IMR-90 (cell line): ENCODE results near the gene RNF175. TPM values are rescaled to one million over a fixed set of nuclear protein-coding genes. Genes with fewer than 3 reads are reported as not detected.

Experiments used
- ATAC-seq: fragments of 200-7000 bp; cut with Tn5 transposase; 2 replicates; pipeline ENCODE4 v1.9.1; 2020; ENCODE audit warnings: low read depth, mild to moderate bottlenecking, moderate library complexity
- BruUV-seq: library from RNA; stranded (reverse); fragments of 400-500 nt; replicated peaks from 2 replicates; lab custom pipeline; 2021; lab: Mats Ljungman, UMichigan
- CTCF ChIA-PET: fragments of 300-600 bp; formaldehyde crosslinking; extraction: SDS; loops from one replicate; lab custom pipeline; 2021; ENCODE audit warnings: antibody characterized with exemption; lab: Yijun Ruan, JAX
- POLR2A ChIA-PET: fragments of 300-600 bp; sonication (Branson Sonifier 250); formaldehyde crosslinking; loops from one replicate; lab custom pipeline; 2022; ENCODE audit warnings: antibody characterized with exemption; ENCODE audit not compliant: unreplicated experiment; lab: Charles Lee
- DNase-seq: peaks from one replicate; pipeline ENCODE4 v3.0.0; 2013
- H2AFZ ChIP-seq: replicated peaks from 2 replicates; pipeline ENCODE3; 2013; ENCODE audit warnings: low read length, mild to moderate bottlenecking; ENCODE audit not compliant: poor library complexity
- H2AK5ac ChIP-seq: 2 replicates; pipeline ENCODE4 v1.6.1; 2013; ENCODE audit warnings: low read depth, low read length, inconsistent platforms
- H2AK9ac ChIP-seq: replicated peaks from 2 replicates; pipeline ENCODE3; 2013; ENCODE audit warnings: mild to moderate bottlenecking, low read depth, low read length, moderate library complexity; ENCODE audit not compliant: poor library complexity
- H2BK120ac ChIP-seq: 2 replicates; pipeline ENCODE4 v1.6.1; 2013; ENCODE audit warnings: low read depth, low read length, inconsistent platforms
- H2BK15ac ChIP-seq: 3 replicates; pipeline ENCODE4 v1.6.1; 2013; ENCODE audit warnings: low read depth, low read length, inconsistent platforms
- H2BK20ac ChIP-seq: 2 replicates; pipeline ENCODE4 v1.6.1; 2013; ENCODE audit warnings: low read depth, mild to moderate bottlenecking, inconsistent platforms, low read length, moderate library complexity
- H2BK5ac ChIP-seq: 2 replicates; pipeline ENCODE4 v1.6.1; 2013; ENCODE audit warnings: mild to moderate bottlenecking, low read depth, low read length, inconsistent platforms; ENCODE audit not compliant: poor library complexity, severe bottlenecking
- H3K14ac ChIP-seq: replicated peaks from 2 replicates; pipeline ENCODE4 v1.6.1; 2013; ENCODE audit warnings: low read depth, low read length, inconsistent platforms
- H3K18ac ChIP-seq: 2 replicates; pipeline ENCODE4 v1.6.1; 2013; ENCODE audit warnings: low read depth, low read length, control low read depth
- H3K23ac ChIP-seq: 2 replicates; pipeline ENCODE4 v1.6.1; 2013; ENCODE audit warnings: low read depth, low read length, inconsistent platforms
- H3K27ac ChIP-seq: 2 replicates; pipeline ENCODE4 v1.5.1; 2013; ENCODE audit warnings: mild to moderate bottlenecking, control low read depth, low read length; ENCODE audit not compliant: insufficient read depth
- H3K27me3 ChIP-seq: 2 replicates; pipeline ENCODE4 v1.6.1; 2013; ENCODE audit warnings: low read length; ENCODE audit not compliant: control insufficient read depth, insufficient read depth
- H3K36me3 ChIP-seq: 2 replicates; pipeline ENCODE4 v1.6.1; 2013; ENCODE audit warnings: low read length, mixed read lengths; ENCODE audit not compliant: control insufficient read depth, insufficient read depth
- H3K4ac ChIP-seq: 2 replicates; pipeline ENCODE4 v1.6.1; 2013; ENCODE audit warnings: low read depth, low read length, inconsistent platforms
- H3K4me1 ChIP-seq: 2 replicates; pipeline ENCODE4 v1.6.1; 2013; ENCODE audit warnings: low read length, mixed read lengths; ENCODE audit not compliant: control insufficient read depth, insufficient read depth
- H3K4me2 ChIP-seq: 2 replicates; pipeline ENCODE4 v1.6.1; 2013; ENCODE audit warnings: low read depth, mild to moderate bottlenecking, control low read depth, low read length, moderate library complexity
- H3K4me3 ChIP-seq: 2 replicates; pipeline ENCODE4 v1.5.1; 2013; ENCODE audit warnings: low read depth, mild to moderate bottlenecking, control low read depth, low read length, moderate library complexity; ENCODE audit not compliant: insufficient read depth
- H3K56ac ChIP-seq: 2 replicates; pipeline ENCODE4 v1.6.1; 2013; ENCODE audit warnings: low read length, inconsistent platforms; ENCODE audit not compliant: insufficient read depth; ENCODE audit errors: extremely low read depth
- H3K79me1 ChIP-seq, 2 experiments: 2 replicates each; pipeline ENCODE4 v1.6.1; 2013; ENCODE audit warnings: low read length in 2 of 2, inconsistent platforms in 1 of 2, low read depth in 1 of 2
- H3K9ac ChIP-seq: 2 replicates; pipeline ENCODE4 v1.6.1; 2013; ENCODE audit warnings: low read depth, low read length, control low read depth
- H3K9me1 ChIP-seq: 2 replicates; pipeline ENCODE4 v1.6.1; 2013; ENCODE audit warnings: low read length, inconsistent platforms; ENCODE audit not compliant: insufficient read depth
- H3K9me3 ChIP-seq: 2 replicates; pipeline ENCODE4 v1.6.1; 2013; ENCODE audit warnings: low read length; ENCODE audit not compliant: control insufficient read depth, insufficient read depth
- H4K20me1 ChIP-seq: 2 replicates; pipeline ENCODE4 v1.6.1; 2013; ENCODE audit warnings: low read length, inconsistent platforms; ENCODE audit not compliant: insufficient read depth
- H4K5ac ChIP-seq: 2 replicates; pipeline ENCODE4 v1.6.1; 2013; ENCODE audit warnings: mild to moderate bottlenecking, low read depth, low read length, control low read depth
- H4K8ac ChIP-seq, 2 experiments: 2 replicates each; pipeline ENCODE4 v1.6.1; 2013; ENCODE audit warnings: low read depth in 2 of 2, low read length in 2 of 2, control low read depth in 1 of 2, inconsistent platforms in 1 of 2
- H4K91ac ChIP-seq: 2 replicates; pipeline ENCODE4 v1.6.1; 2013; ENCODE audit warnings: low read depth, low read length, inconsistent platforms; ENCODE audit not compliant: insufficient read depth
- CEBPB ChIP-seq: IDR thresholded peaks from 2 replicates; pipeline ENCODE4 v1.6.1; 2012; ENCODE audit warnings: low read depth, low read length, improper control_type of control experiment
- CHD1 ChIP-seq: IDR thresholded peaks from 2 replicates; pipeline ENCODE4 v1.6.1; 2012; ENCODE audit warnings: low read depth, low read length, improper control_type of control experiment
- FOS ChIP-seq: fragments of 150-350 bp; IDR thresholded peaks from 2 replicates; pipeline ENCODE4 v1.6.1; 2016; ENCODE audit warnings: low read depth, low read length
- NFE2L2 ChIP-seq: fragments of 150-350 bp; IDR thresholded peaks from 2 replicates; pipeline ENCODE4 v1.6.1; 2016; ENCODE audit warnings: low read depth, mild to moderate bottlenecking, low read length
- RFX5 ChIP-seq: IDR thresholded peaks from 2 replicates; pipeline ENCODE4 v1.8.0; 2012; ENCODE audit warnings: low read depth, mild to moderate bottlenecking, low read length, moderate library complexity
- SMC3 ChIP-seq: fragments of 150-350 bp; IDR thresholded peaks from 2 replicates; pipeline ENCODE4 v1.6.1; 2016; ENCODE audit warnings: low read depth, mild to moderate bottlenecking, antibody characterized with exemption, low read length, moderate library complexity
- WGBS, 2 experiments: methylation state at CpG; one replicate each; pipeline versions ENCODE4 v1.1.5 to v1.1.7; 2013; ENCODE audit warnings: missing lambda C conversion rate in 2 of 2; ENCODE audit not compliant: insufficient read length in 1 of 2; ENCODE audit errors: extremely low coverage in 2 of 2; 5-methylcytosine and 5-hydroxymethylcytosine counted together
- dilution Hi-C: fragments of 300-500 bp; cut with HindIII; formaldehyde crosslinking; loops from one replicate; pipeline ENCODE4 v1.14.3; 2018; ENCODE audit warnings: low sequenced_read_pairs; ENCODE audit not compliant: unreplicated experiment
- in situ Hi-C: fragments of 300-500 bp; cut with MboI; formaldehyde crosslinking; loops from 3 replicates; pipeline ENCODE4 v1.14.3; 2019; ENCODE audit warnings: low sequenced_read_pairs, inconsistent platforms, mixed read lengths
- intact Hi-C: fragments of 100-400 bp; cut with micrococcal nuclease; formaldehyde crosslinking; loops from 2 replicates; pipeline ENCODE4 v1.10.0; 2022
- polyA plus RNA-seq, 3 experiments: library from polyadenylated mRNA; depleted of rRNA; stranded (reverse); fragments of >200 nt; gene quantifications; 2 replicates each; pipeline ENCODE4 v1.2.3, GENCODE V29; 2012; ENCODE audit warnings: low replicate concordance in 1 of 3
- total RNA-seq: library from RNA; depleted of rRNA; stranded (reverse); fragments of >200 nt; gene quantifications from 2 replicates; pipeline ENCODE4 v1.2.3, GENCODE V29; 2012

The RNF175 gene
- total and polyA plus RNA-seq, 2 of the 4 experiments (the other 2 are of a cell fraction) = not detected

DNA sequence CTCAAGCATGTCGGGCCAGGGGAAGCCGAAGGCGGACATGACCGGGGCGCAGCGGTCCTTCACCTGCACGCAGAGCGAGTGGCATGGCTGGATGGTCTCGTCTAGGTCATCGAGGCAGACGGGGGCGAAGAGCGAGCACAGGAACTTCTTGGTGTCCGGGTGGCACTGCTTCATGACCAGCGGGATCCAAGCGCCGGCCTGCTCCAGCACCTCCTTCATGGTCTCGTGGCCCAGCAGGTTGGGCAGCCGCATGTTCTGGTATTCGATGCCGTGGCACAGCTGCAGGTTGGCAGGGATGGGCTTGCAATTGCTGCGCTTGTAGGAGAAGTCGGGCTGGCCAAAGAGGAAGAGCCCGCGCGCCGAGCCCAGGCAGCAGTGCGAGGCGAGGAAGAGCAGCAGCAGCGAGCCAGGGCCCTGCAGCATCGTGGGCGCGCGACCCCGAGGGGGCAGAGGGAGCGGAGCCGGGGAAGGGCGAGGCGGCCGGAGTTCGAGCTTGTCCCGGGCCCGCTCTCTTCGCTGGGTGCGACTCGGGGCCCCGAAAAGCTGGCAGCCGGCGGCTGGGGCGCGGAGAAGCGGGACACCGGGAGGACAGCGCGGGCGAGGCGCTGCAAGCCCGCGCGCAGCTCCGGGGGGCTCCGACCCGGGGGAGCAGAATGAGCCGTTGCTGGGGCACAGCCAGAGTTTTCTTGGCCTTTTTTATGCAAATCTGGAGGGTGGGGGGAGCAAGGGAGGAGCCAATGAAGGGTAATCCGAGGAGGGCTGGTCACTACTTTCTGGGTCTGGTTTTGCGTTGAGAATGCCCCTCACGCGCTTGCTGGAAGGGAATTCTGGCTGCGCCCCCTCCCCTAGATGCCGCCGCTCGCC lies 28.8 kb upstream of the RNF175 start, which contains the start of gene SFRP2 (continued):
- TF ChIP-seq CEBPB = no peak

DNA sequence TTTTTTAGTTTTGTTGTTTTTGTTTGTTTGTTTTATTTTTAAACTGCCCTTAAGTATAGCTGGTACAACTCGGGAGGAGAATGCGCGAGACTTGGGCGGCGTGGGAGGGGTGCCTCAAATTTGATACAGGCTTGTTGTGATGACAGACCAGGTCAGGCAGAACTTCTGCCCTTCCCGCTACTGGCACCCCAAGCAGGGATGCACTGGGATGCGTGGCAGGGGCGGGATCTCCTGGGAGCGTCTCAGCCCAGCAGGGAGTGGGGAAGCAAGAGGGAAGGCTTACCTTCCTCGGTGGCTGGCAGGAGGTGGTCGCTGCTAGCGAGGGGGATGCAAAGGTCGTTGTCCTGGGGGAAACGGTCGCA lies 28.2 kb upstream of the RNF175 start:
- no peaks in the 10 kb centered on the region for H3K9me1 ChIP-seq
- H2BK120ac ChIP-seq = no peak overlapping the region
- dilution Hi-C loops = no loop called here
- no peak overlapping the region for H2AK9ac ChIP-seq
- no peak overlapping the region for H3K4me2 ChIP-seq
- no peaks in the 10 kb centered on the region for H3K36me3 ChIP-seq
- H3K14ac ChIP-seq = no peak overlapping the region
- H2BK20ac ChIP-seq = no peak overlapping the region
- no peak overlapping the region for H3K18ac ChIP-seq
- no peak overlapping the region for H2BK15ac ChIP-seq
- H3K9ac ChIP-seq = no peak overlapping the region
- H4K5ac ChIP-seq = no peak overlapping the region
- 5% methylated on average over 7 of the region's 15 CpGs; no CpG with 5 or more reads in 1 of the 2 experiments for WGBS, 2 experiments
- ChIA-PET POLR2A (no interaction called here), CTCF (no interaction called here)
- no peaks in the 10 kb centered on the region for H4K20me1 ChIP-seq
- DNase-seq (no peak), ATAC-seq (no peak)
- no peak overlapping the region for H3K4me3 ChIP-seq
- no peak overlapping the region for H4K8ac ChIP-seq
- TF ChIP-seq CHD1 (no peak), RFX5 (no peak), SMC3 (no peak), NFE2L2 (no peak), CEBPB (no peak), FOS (no peak)
- no peak overlapping the region for H3K4ac ChIP-seq
- peak overlapping the region; percentile 70 for H2AFZ ChIP-seq
- H2BK5ac ChIP-seq = no peak overlapping the region
- H3K9me3 ChIP-seq = no peaks in the 10 kb centered on the region
- in situ Hi-C loops = no loop called here
- H3K27me3 ChIP-seq = peaks cover 61% of the 10 kb centered on the region
- no peak overlapping the region for H3K56ac ChIP-seq
- no peak overlapping the region for H3K27ac ChIP-seq
- intact Hi-C loops = loop anchor here (10.0 kb wide), 1 partner anchor 717 kb away; no protein-coding TSS in a partner anchor
- H3K4me1 ChIP-seq = no peaks in the 10 kb centered on the region; the same call in 1 of the 2 replicates
- BruUV-seq = no TSS peak
- no peak overlapping the region for H2AK5ac ChIP-seq
- H3K79me1 ChIP-seq = no peaks in the 10 kb centered on the region
- no peak overlapping the region for H3K23ac ChIP-seq
- H4K91ac ChIP-seq = no peak overlapping the region
